ENCODE results near the gene MTHFD2.

GRCh38 chr2:74178211-74179062 is 20.0 kb upstream of the MTHFD2 start, which contains the start of gene MOB1A:
- no peak for TF ChIP-seq CTCF (IDR thresholded peaks at IDR 0.05; ENCODE audit: borderline replicate concordance, extremely low read depth, low read length, poor library complexity, severe bottlenecking)
- TF ChIP-seq EZH2 (IDR thresholded peaks at IDR 0.05; ENCODE audit: borderline replicate concordance, low read depth, low read length, severe bottlenecking) = no peak
